ENCODE results near the gene GPATCH1. TPM values are rescaled to one million over a fixed set of nuclear protein-coding genes. Genes with fewer than 3 reads are reported as not detected.

Gene GPATCH1
- total and polyA plus RNA-seq, 2 of the 8 experiments (the other 6 are each of a cell fraction or from before 2014, with no cell fraction given): 4.3 to 8.2 TPM

DNA sequence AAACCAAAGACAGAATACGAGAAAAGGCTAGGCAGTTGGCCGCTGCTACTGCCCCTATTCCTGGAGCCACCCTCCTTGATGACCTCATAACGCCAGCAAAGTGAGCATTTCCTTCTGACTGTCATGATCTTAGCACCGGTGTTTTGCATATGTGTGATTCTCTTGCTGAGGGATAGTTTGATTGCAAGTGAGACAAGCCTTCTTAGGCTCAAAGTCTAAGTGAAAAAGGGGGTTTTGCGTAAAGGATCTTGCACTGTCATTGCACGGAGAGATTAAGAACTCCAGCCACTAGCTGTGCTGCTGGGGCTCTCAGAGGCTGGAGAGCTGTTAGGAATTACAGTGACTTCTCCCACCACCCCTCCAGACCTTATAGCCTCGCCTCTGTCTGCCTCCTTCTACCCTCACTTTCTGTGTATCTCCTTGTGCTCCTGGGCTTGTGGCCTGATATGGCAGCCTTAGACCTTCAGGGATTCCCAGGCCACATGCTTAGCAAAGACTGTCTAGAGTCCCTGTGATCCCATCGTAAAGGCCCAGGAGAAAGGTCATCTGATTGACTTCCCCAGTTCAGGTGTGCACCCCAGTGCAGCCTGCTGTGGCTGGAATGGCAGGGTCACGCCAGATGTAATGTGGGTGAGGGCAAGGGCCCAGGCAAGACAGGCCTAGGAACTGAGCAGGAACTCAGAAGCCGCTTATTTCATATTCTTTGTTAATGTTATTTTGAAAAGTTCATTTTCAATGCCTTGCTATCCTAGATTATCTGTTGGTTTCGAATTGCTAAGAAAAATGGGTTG lies 12.6 kb downstream of the GPATCH1 start:
- POLR2A ChIA-PET (ENCODE audit: partially characterized antibody): no interaction called here
- 89% methylated on average over 11 of the region's 11 CpGs; no CpG with 5 or more reads in 1 of the 2 experiments for WGBS, 2 experiments (ENCODE audit: extremely low coverage in 1 of 2, insufficient coverage in 1 of 2, insufficient read length in 1 of 2, insufficient replicate concordance in 2 of 2, low coverage in 1 of 2, low lambda C conversion rate in 2 of 2, missing lambda C conversion rate in 1 of 2)
- no peak overlapping the region for H3K27ac ChIP-seq (ENCODE audit: low read depth, low read length)

More for the DNA sequence above, 12.6 kb downstream of the GPATCH1 start:
- peaks cover 4 to 53% (median 21%) of the 10 kb centered on the region in 4 experiments; a peak in 6 of 8 replicates for H3K36me3 ChIP-seq (ENCODE audit: control insufficient read depth in 2 of 4, insufficient read depth in 4 of 4, low read length in 3 of 4)
- CTCF ChIA-PET (ENCODE audit: partially characterized antibody): interaction anchor here (0.6 kb wide), 1 partner anchor 30 kb away, joined by 3 read pairs; no protein-coding TSS in a partner anchor
- no peak overlapping the region for H3K9ac ChIP-seq (replicated peaks in 1 of 4; ENCODE audit: extremely low read depth in 1 of 4, low read depth in 3 of 4, low read length in 3 of 4)
- TF ChIP-seq TAF7 (optimal IDR thresholded peaks at IDR 0.05; ENCODE audit: borderline replicate concordance, low read depth, low read length) (no peak), SIN3A (conservative IDR thresholded peaks at IDR 0.05 in 1 of 2, IDR thresholded peaks at IDR 0.05 in 1 of 2; ENCODE audit: low read depth in 1 of 2, low read length in 2 of 2) (no peak), SAP30 (IDR thresholded peaks at IDR 0.05; ENCODE audit: insufficient read depth, insufficient replicate concordance, low read length) (no peak), SP2 (IDR thresholded peaks at IDR 0.05; ENCODE audit: low read length) (no peak), BCL11A (IDR thresholded peaks at IDR 0.05; ENCODE audit: low read depth in 2 of 2, low read length in 2 of 2) (no peak)
- H2BK120ac ChIP-seq (replicated peaks; ENCODE audit: low read depth, low read length): no peak overlapping the region
- no peaks in the 10 kb centered on the region for H3K27me3 ChIP-seq (replicated peaks in 1 of 4; ENCODE audit: control insufficient read depth in 3 of 4, extremely low read depth in 1 of 4, insufficient read depth in 3 of 4, low read length in 3 of 4)
- H3K4me2 ChIP-seq (ENCODE audit: insufficient read depth in 1 of 2, low read depth in 2 of 2, low read length in 2 of 2): no peak overlapping the region
- no peak overlapping the region for H2BK20ac ChIP-seq (ENCODE audit: low read length)
- H3K9me3 ChIP-seq (ENCODE audit: insufficient read depth in 2 of 2, low read depth in 1 of 2, low read length in 1 of 2): no peaks in the 10 kb centered on the region
- FAIRE-seq (no peak), DNase-seq (ENCODE audit: low read depth in 1 of 2, low spot score in 2 of 2) (no peak)
- no peak overlapping the region for H4K91ac ChIP-seq (replicated peaks; ENCODE audit: insufficient read length, low read length)
- no peak overlapping the region for H3K14ac ChIP-seq (ENCODE audit: insufficient read length)
- no peak overlapping the region for H4K8ac ChIP-seq (ENCODE audit: extremely low read depth, insufficient read depth, low read length)
- H3K18ac ChIP-seq (ENCODE audit: extremely low read depth, low read length): no peak overlapping the region
- no peaks in the 10 kb centered on the region for H4K20me1 ChIP-seq (replicated peaks in 1 of 2; ENCODE audit: control insufficient read depth in 1 of 2, insufficient read depth in 2 of 2, low read length in 2 of 2)
- no peak overlapping the region for H3K4me3 ChIP-seq (ENCODE audit: extremely low read depth in 1 of 4, insufficient read depth in 2 of 4, low read depth in 3 of 4, low read length in 4 of 4)
- H2BK15ac ChIP-seq (ENCODE audit: low read length): no peak overlapping the region
- no peak overlapping the region for H3K23ac ChIP-seq (ENCODE audit: insufficient read length)
- H2AK5ac ChIP-seq (ENCODE audit: low read depth, low read length): no peak overlapping the region
- H4K5ac ChIP-seq (ENCODE audit: insufficient read length, low read depth, low read length): no peak overlapping the region
- no peak overlapping the region for H2AFZ ChIP-seq (ENCODE audit: low read length)
- H2BK5ac ChIP-seq (ENCODE audit: low read depth, low read length): 0 out of 2 replicates have a peak overlapping the region, but pooled peaks have one; percentile 44
- H3K4ac ChIP-seq (replicated peaks; ENCODE audit: insufficient read length, low read depth, low read length): no peak overlapping the region
- H3K4me1 ChIP-seq (replicated peaks in 1 of 4; ENCODE audit: control insufficient read depth in 3 of 4, insufficient read depth in 4 of 4, low read length in 3 of 4): no peaks in the 10 kb centered on the region
- no peaks in the 10 kb centered on the region for H3K79me1 ChIP-seq (ENCODE audit: low read depth, low read length)
- H3K23me2 ChIP-seq (ENCODE audit: low read depth, low read length): no peaks in the 10 kb centered on the region
- H3K56ac ChIP-seq (replicated peaks; ENCODE audit: insufficient read length, low read depth, low read length): no peak overlapping the region
- no peaks in the 10 kb centered on the region for H3K79me2 ChIP-seq (ENCODE audit: control insufficient read depth in 1 of 2, insufficient read depth in 2 of 2, low read length in 2 of 2)
- H2BK12ac ChIP-seq (ENCODE audit: low read depth, low read length): no peak overlapping the region
